GM18505 (cell line): ENCODE results near the gene RASL12.
"Not testable (repeated sequence)": the region's sequence is repeated elsewhere in the genome, so short reads cannot be mapped to it uniquely, and the experiment has no call there.

Experiments used
- ATAC-seq: cut with Tn5 transposase; IDR thresholded peaks from one replicate; pipeline ENCODE4 v1.9.1; 2021; ENCODE audit not compliant: unreplicated experiment
- POLR2A ChIP-seq: IDR thresholded peaks from 4 replicates; pipeline ENCODE4 v1.6.1; 2011; ENCODE audit warnings: borderline replicate concordance; ENCODE audit not compliant: insufficient read depth, insufficient read length; ENCODE audit errors: extremely low read depth

Gene RASL12

GRCh38 chr15:65067645-65068402 lies at the start of gene RASL12:
TSS of gene RASL12 (minus strand) at chr15:65067991. CDS start at chr15:65067835, 156 bp downstream.
- no peak for ATAC-seq
- TF ChIP-seq POLR2A = no peak

- no peak for TF ChIP-seq POLR2A
- ATAC-seq = no peak
Measured at GRCh38 chr15:65115542-65115941, 47.8 kb upstream of the RASL12 start.

- ATAC-seq = no peak
- no peak for TF ChIP-seq POLR2A
Measured at GRCh38 chr15:65115086-65115485, 47.3 kb upstream of the RASL12 start, which contains the start of gene UBAP1L. TSS of gene UBAP1L (minus strand) at chr15:65115200. CDS start at chr15:65106215, 8,985 bp downstream.

GRCh38 chr15:65110676-65111292 lies 43.0 kb upstream of the RASL12 start:
- no peak for TF ChIP-seq POLR2A
- ATAC-seq = no peak

GRCh38 chr15:65106011-65106590 lies 38.3 kb upstream of the RASL12 start:
- no peak for TF ChIP-seq POLR2A

GRCh38 chr15:65105038-65105437 lies 37.2 kb upstream of the RASL12 start:
- no peak for ATAC-seq
- no peak for TF ChIP-seq POLR2A

More at GRCh38 chr15:65106011-65106590, 38.3 kb upstream of the RASL12 start:
- ATAC-seq = no peak

- ATAC-seq = no peak
- TF ChIP-seq POLR2A = no peak
Measured at GRCh38 chr15:65102912-65103311, 35.1 kb upstream of the RASL12 start.

GRCh38 chr15:65101891-65102708 lies 34.3 kb upstream of the RASL12 start:
- TF ChIP-seq POLR2A = no peak
- no peak for ATAC-seq

- no peak for TF ChIP-seq POLR2A
- ATAC-seq = no peak
Measured at GRCh38 chr15:65101411-65101890, 33.7 kb upstream of the RASL12 start.

- no peak for ATAC-seq
- TF ChIP-seq POLR2A = no peak
Measured at GRCh38 chr15:65100442-65100841, 32.7 kb upstream of the RASL12 start.

- ATAC-seq = not testable (repeated sequence)
Measured at GRCh38 chr15:65099801-65100200, 32.0 kb upstream of the RASL12 start.

- TF ChIP-seq POLR2A = no peak
- ATAC-seq = no peak
Measured at GRCh38 chr15:65099336-65099735, 31.5 kb upstream of the RASL12 start.

- ATAC-seq = no peak
- no peak for TF ChIP-seq POLR2A
Measured at GRCh38 chr15:65097651-65098263, 30.0 kb upstream of the RASL12 start.
